HG02981 (cell line): ENCODE results near the gene NFKBIB.
"Not testable (repeated sequence)": the region's sequence is repeated elsewhere in the genome, so short reads cannot be mapped to it uniquely, and the experiment has no call there.

ENCODE experiments used
- ATAC-seq: cut with Tn5 transposase; IDR thresholded peaks from one replicate; pipeline ENCODE4 v1.9.1; 2021; ENCODE audit warnings: mild to moderate bottlenecking, moderate library complexity; ENCODE audit not compliant: unreplicated experiment

The NFKBIB gene

DNA sequence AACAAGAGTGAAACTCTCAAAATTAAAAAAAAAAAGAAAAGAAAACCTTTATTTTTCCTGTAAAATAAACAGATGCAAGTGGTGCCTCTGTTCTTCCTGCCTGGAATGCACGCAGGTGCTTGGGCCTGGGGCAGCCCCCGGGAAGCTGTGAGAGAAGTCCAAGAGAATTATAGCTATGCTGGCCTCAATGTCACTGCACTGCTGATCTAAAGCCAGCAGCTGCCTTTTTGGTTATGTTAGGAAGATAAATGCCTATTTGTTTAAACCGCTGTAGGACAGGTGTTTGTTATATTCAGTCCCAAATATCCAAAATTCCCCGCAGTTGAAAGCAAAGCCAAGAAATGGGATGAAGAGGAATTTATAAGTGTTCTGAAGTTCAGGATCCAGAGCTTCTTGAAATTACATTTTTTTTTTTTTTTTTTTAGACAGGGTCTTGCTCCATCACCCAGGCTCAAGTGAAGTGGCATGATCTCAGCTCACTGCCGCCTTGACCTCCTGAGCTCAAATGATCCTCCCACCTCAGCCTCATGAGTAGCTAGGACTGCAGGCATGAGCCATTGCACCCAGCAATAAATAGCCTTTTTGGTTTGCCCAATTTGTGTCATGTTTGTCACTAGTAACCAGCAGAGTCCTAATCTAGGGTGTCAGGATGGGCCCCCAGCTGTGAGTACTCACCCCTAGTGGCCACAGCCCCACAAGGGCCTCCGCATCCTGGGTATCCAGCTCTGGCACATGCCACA is 23.9 kb upstream of the NFKBIB start:
- no peak for ATAC-seq

DNA sequence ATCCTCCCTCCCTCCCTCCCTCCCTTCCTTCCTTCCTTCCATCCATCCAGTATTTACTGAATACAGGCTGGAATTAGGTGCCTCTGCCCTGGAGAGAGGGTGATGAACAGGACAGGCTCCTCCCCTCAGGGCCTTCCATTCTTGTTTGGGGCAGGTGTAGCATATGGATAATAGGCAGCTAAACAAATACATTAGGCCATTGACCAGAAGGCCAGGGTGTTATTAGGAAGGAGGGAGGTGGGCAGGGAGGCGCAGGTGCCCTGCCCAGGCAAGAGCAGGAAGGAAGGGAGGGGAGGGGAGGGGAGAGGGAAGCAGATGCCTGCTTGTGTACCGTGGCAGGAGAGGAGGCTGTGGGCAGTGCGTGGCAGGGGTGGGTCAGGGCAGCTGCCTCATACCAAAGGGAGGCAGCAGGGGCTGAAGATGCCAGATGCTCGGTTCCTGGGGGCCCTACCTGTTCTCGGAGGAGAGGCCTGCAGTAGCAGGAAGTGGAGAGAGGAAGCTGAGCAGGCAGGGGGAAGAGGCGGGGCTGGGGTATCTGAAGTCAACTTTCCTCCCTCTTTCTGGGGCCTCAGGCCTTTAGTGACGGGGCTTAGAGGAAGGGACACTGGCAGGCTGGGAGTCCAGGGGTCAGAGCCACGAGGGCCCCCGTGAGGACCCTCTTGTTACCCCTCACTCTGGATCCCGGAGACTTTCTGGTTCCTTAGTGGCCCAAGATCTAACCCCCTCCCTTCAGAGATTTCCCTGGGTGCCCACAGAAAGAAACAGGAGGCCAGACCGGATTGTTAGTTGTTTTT is 21.8 kb upstream of the NFKBIB start, which contains the start of gene RINL:
TSS of gene RINL (minus strand) at position 495 of the 794 bp plus-strand sequence. CDS start 1,533 bp downstream, outside the sequence.
- peak; percentile 47 for ATAC-seq

DNA sequence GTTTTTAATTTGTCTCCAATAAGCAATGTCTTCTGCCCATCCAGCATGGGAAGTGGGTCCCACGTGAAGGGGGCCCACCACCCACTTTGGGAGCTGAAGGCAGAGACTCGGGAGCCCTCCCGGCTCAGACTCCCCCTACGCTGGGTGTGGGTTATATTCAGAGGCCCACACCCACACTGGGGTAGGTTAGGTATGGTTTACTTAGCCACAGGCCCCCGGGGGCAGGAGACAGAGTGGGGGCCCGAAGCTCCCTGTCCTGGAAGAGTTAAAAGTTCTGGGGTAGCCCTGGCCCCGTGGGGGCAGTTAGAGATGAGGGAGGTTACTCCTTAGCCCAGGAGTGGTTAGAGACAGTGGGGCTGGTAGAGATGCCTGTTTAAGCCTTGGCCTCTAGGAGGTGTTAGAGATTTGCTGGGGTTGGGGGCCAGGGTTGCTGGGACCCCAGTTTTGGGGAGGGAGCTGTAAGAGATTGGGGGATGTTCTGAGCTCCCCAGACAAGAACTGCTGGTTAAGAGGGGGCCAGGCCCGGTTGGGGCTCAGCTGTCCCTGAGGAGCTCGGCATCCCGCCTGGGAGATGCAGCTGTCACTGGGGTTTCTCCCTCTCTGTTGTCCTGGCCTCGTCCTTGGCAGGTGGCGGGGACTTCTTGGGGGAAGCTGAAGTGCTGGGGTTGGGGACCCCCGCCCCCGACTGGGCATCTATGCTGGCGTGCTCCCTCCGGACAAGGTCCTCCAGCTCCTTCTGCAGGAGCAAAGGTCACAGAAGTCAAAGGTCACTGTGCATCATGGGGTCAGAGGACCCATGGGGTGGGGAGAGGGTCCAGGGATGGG is 21.0 kb upstream of the NFKBIB start:
- ATAC-seq = no peak

DNA sequence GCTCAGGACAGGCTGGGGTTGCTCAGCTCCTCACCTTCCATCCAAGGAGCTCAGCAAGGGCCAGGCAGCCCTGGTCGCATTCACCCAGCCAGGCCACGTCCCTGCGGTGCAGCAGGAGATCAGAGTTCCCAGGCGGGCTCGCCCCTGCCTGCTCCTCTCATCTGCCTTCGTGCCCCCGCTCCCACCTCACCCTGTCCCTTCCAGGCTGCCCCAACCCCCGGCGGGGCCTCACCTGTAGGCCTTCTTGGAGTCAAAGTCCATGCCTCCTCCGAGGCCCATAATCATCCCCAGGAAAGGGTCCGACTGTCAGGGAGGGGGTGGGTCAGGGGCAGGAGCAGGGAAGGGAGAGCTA is 20.4 kb upstream of the NFKBIB start:
- ATAC-seq = no peak

DNA sequence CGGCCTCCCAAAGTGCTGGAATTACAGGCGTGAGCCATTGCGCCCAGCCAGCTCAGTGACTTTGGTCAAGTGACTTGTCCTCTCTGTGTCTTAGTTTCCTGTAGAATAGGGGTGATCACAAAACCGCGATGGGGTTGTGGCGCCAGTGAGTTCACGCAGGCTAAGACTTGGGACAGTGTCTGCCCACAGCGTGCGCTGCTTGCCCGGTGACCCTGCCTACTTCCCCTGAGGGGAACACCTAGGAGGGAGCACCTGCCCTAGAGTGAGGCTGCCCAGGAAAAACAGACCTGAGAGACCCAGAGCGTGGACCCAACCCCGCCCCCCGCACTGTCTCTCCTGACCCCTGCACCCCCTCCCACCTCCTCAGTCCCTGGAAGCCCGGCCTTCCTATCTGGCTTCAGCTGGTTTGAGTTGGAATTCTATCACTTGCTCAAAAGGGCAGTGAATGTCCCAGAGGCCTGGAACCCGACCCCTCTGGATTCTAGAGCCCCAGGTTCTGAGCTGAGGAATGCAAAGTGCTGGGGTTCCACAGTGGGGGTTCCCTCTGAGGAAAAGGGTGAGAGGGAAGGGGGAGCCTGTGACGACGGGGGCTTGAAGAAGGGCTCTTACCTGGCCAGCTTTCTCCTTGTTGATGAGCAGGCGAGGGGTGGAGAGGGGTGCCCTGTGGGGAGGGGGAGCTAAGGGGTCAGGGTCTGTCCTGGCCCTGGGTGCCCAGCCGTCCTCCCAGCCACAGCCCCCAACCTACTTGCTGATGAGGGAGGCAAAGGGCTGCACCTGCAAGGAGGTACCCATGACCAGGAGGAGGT is 19.5 kb upstream of the NFKBIB start:
- ATAC-seq = no peak

DNA sequence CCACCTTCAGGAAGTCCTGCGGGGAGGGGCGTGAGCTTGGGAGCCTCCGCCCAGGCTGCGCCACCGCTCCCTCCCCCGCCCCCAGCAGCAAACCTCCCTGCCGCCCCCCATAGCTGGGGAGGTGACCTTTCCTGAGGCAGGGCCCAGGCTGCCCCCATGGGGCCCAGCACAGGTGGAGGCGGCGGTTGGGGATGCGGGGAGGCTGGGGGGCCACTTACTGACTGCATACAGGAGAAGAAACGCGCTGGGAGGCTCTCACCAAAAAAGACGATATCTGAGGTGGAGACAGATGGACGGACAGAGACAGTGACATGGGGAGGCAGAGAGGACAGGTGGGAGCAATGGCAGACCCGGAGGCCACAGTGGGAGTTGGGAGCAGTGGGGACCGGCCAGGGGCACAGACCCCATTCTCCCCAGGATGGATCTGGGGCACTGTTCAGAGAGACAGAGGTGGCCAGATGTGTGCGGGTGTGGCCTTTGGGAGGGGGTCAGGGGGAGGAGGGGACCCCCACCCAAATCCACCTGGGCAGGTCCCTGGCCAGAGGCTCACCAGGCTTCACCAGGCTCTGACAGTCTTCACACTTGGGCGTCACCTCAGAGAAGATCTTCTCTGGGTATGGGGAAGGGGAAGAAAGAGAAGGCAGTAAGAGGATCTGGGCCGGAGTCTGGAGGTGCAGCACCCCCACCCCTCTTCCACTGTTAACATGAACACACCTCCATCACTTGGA is 18.7 kb upstream of the NFKBIB start:
- ATAC-seq = no peak

DNA sequence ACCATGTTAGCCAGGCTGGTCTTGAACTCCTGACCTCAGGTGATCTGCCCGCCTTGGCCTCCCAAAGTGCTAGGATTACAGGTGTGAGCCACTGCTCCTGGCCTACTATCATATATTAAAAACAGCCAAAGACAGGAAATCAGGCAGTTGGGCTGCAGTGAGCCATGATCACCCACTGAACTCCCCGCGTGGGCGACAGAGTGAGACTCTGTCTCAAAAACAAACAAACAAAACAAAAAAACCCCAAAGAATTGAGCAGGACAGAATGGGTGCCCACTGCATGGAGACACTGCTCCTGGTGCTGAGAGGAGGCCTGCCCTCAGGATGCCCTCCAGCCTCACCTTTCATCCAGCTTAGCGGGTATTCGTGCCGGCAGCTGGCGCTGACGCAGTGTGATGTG is 16.5 kb upstream of the NFKBIB start:
- ATAC-seq = no peak

DNA sequence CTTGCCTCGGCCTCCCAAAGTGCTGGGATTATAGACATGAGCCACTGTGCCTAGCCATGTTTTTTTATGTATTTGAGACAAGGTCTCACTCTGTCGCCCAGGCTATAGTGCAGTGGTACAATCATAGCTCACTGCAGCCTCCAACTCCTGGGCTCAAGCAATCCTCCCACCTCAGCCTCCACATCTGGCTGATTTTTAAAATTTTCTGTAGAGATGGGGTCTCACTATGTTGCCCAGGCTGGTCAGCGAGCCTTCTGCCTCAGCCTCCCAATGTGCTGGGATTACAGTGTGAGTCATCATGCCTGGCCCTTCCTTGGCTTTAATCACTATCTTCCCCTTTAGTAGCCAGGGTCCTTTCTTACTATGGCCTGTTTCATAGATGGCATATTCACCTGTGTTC is 15.1 kb upstream of the NFKBIB start:
- not testable (repeated sequence) for ATAC-seq

DNA sequence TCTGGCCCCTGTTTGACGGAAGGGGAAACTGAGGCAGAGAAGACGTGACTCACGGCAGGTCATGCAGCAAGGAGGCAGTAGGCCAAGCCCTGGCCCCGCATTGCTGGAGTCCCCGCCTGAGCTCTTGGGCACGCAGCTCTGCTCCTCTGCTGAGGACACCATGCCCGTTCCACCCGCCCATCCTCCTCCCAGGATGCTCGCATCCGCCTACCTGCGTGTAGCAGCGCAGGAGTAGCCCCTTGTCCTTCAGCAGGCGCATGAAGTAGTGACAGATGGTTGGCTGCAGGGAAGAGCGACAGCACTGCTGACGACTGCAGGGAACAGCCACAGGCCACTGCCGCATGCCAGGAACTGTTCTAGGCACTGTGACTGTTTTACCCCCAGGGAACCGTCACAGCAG is 10.9 kb upstream of the NFKBIB start:
- no peak for ATAC-seq

DNA sequence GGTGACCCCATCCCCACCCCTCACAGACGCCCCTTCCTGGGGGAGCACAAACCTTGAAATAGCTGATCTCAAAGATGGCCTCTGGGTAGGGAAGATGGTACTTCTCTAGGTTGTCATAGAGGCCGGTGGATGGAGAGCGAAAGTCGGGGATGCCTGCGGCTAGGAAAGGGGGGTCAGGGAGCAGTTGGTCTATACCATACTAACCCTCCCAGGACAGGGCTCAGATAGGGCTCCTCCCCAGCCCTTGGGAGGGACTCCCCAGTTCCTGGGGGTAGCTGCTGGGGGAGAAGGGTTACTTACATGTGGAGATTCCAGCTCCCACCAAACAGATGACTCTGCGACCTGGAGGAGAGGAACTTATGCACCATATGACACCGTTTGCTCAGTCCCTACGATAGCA is 10.0 kb upstream of the NFKBIB start:
- ATAC-seq = no peak

DNA sequence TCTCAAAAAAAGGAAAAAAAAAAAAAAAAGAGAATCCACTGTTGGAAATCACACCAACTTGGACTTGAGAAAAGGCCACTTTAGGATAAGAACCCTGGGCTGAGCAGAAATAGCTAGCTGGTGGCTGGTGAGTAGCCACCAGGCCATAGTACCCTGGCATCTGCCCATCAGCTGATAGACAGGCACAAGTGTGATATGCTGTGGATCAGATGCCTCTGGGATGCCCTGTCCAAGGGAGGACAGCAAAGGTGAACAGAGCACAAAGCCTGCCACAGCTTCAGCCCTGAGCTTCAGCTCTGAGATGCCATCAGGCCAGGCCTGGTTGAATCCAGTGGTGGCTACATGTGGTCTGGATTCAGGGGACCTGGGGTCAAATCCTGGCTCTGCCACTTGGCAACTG is 9.1 kb upstream of the NFKBIB start:
- no peak for ATAC-seq

DNA sequence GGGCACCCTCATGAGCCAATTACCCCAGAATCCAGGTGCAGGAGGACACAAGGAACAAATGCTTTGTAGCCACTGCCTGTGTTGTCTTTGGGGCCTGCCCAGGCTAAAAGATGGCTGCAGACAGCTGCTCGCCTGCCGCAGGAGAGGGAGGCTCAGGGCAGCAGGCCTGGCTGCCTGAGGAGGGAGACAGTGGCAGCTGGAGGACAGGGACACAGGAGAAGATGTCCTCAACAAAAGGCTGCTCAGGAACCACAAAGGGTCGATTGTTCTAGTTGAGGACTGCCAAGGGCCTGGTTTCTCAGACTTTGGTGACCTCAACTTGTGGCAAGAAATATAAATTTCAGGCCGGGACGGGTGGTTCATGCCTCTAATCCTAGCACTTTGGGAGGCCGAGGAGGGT is 8.0 kb upstream of the NFKBIB start:
- ATAC-seq = no peak

DNA sequence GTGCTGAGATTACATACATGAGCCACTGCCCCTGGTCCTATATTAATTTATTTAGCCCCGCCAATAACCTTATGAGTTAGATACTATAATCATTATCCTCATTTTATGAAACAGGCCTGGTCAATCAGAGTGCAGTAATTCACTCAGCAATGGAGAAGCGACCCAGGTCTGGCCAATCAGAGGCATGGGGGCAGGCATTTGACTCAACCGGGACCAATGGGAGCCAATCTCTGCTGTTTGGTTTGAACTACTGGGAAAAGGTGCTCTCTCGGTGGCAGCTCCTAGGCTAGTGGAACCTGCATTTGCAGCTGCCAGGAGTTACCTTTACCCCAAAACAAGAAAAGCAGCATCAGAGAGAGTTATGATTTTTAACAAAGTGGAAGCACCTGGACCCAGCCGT is 6.9 kb upstream of the NFKBIB start:
- no peak for ATAC-seq

DNA sequence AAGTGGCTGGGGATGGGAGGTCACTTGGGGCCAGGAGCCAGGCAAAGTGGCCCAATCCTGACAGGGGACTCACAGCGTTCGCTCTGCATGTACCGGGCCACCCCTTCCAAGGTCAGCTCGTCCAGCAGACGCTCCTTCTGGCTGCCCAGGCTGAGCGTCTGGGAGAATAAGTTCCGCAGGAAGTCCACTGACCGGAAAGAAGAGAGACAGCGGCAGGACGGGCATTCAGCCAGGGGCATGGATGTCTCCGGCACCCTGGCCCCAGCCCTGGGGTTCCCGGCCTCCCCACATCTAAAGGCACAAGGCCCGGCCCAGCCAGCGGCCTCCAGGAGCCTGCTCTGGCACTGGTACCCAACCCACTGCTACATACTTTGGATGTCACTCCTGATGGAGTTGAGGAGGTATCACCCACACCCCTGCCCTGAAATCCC is 6.4 kb upstream of the NFKBIB start:
- ATAC-seq = no peak

DNA sequence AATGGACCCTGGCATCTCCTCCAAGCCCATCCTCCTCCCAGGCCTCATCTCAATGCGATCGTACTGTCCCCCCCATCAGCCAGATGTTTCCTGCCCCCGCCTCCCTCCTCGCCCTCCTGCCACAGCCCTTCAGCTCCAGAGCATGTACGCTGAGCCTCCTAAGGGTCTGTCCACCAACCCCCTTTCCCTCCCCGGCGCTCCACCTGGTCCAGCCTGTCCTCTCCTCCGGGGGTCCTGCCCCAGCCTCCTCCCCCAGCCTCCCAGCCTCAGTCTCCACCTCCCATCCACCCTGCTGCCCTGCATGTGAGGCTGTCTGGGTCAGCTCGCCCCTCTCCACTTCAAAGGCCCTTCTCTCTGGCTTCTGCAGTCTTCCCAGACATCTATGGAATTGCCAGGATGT is 4.8 kb upstream of the NFKBIB start:
- ATAC-seq = no peak

DNA sequence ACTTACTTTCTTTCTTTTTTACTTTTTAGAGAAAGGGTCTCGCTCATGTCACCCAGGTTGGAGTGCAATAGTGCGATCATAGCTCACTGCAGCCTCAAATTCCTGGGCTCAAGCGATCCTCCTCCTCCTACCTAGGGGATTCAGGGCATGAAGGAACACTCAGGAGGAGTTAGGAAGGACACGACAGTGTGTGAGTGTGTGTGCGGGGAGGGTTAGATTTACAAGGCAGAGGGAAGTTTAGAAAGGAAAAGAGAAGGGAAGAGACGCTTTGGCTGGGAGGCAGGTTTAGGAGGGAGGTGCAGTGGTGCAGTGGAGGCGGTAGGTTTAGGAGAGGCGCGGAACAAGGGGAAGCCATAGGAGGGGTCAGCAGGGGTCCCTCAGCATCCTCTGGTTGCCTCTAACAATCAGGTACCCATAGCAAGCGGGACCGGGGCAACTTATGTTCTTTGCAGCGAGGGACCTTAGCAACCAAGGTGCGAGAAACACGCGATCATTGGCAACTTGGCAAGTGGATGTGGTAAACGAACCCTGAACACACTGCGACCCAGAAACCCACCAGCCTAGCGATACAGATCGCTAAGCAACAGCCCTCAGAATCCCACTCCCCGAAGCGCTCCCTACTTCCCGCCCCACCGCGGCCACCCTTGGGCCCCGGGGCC is 852 bp upstream of the NFKBIB start:
- no peak for ATAC-seq

DNA sequence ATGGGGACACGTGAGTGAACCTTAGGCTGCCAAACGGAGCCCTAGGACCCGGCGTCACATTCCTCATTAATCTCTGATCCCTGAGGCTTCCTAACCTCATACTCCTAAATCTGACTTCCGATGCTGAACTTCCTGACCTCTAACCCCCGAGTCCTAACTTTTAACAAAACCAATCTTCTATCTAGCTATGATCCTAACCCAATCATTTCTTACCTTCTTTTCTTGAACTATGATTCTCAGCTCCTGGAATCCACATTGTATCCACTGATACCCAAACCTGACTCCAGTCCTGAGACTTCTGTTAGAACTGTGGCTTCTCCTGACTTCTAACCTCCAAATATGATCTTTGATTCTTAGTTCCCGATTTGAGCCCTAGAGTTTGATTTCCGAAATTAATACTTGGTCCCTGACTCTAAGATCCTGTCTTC is 447 bp downstream of the NFKBIB start:
- no peak for ATAC-seq

DNA sequence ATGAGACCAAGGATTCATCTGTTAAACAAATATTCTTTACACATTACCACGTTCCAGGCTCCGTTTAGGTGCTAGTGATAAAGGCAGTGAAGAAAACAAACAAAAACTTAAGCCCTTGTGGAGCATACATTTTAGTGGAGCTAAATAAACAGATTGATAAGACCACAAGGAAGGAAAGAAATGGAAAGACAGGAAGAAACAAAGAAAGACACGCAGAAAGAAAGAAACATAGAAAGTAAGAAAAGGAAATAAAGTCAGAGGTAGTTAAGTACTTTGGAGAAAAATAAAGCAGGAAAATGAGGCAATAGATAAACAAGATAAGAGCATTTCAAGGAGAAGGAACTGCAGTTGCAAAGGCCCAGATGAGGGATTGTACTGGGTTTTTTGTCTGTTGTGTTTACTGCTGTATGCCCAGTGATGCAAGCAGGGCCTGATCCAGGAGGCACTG is 998 bp downstream of the NFKBIB start:
- ATAC-seq = no peak

DNA sequence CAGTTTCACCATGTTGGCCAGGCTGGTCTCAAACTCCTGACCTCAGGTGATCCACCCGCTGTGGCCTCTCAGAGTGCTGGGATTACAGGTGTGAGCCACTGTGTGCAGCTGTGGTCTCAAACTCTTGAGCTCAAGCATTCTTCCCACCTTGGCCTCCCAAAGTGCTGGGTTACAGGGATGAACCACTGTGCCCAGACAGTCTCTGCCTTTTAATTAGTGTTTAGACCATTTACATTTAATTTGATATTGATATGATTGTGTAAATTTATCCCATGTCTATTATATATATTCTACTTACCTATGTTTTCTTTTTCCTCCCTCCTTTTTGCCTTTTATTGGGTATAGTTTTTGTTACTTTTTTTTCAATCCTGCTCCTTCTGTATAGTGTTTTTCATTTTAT is 1.9 kb downstream of the NFKBIB start:
- ATAC-seq = no peak
